Vagina (tissue), 2 donors: Measurements from ENCODE around the gene CFAP141. TPM values are rescaled to one million over a fixed set of nuclear protein-coding genes. Genes with fewer than 3 reads are reported as not detected.
A peak's percentile ranks its signal among the peaks of the same experiment; 100 is the strongest.

Experiments
- DNase-seq, 2 donors: peaks; one replicate each; pipeline ENCODE4 v3.0.0-alpha.2; 2017; ENCODE audit errors: extremely low spot score in 2 of 2
- H3K27ac ChIP-seq: fragments of 200-600 bp; sonication (generic); one replicate; pipeline ENCODE4 v1.5.1; 2019
- H3K27me3 ChIP-seq: fragments of 200-600 bp; sonication (generic); one replicate; pipeline ENCODE4 v1.5.1; 2019
- H3K36me3 ChIP-seq, 2 donors: fragments of 200-600 bp; sonication (generic); one replicate each; pipeline ENCODE4 v1.5.1; 2017 to 2019
- H3K4me1 ChIP-seq: fragments of 200-600 bp; sonication (generic); one replicate; pipeline ENCODE4 v1.5.1; 2019
- H3K4me3 ChIP-seq, 2 donors: fragments of 200-600 bp; sonication (generic); 1 replicate in 1 of 2; 2 replicates in 1 of 2; pipeline ENCODE4 v1.5.1; 2016 to 2019
- H3K9me3 ChIP-seq: fragments of 200-600 bp; sonication (generic); one replicate; pipeline ENCODE4 v1.5.1; 2019
- CTCF ChIP-seq, 3 experiments: fragments of 450-650 bp in 2 of 3; fragments of 200-600 bp in 1 of 3; sonication (generic) in 1 of 3; IDR thresholded peaks; one replicate each; pipeline ENCODE4 v1.5.1; 2017 to 2019; ENCODE audit warnings: antibody characterized with exemption in 3 of 3, mild to moderate bottlenecking in 2 of 3, moderate library complexity in 2 of 3
- POLR2A ChIP-seq, 2 donors: fragments of 450-650 bp; IDR thresholded peaks; one replicate each; pipeline ENCODE4 v1.6.1; 2017; ENCODE audit warnings: antibody characterized with exemption in 2 of 2, mild to moderate bottlenecking in 2 of 2, moderate library complexity in 2 of 2
- POLR2AphosphoS5 ChIP-seq, 2 donors: sonication (generic); formaldehyde crosslinking; IDR thresholded peaks; one replicate each; pipeline ENCODE4 v1.9.0; 2017; ENCODE audit warnings: antibody characterized with exemption in 2 of 2, mild to moderate bottlenecking in 2 of 2, low read depth in 1 of 2; ENCODE audit not compliant: insufficient read depth in 1 of 2
- intact Hi-C: fragments of 100-400 bp; cut with DNase I; formaldehyde crosslinking; loops from one replicate; pipeline ENCODE4 v1.15.1; 2023
- total RNA-seq: library from RNA; depleted of rRNA; stranded (reverse); fragments of >200 nt; gene quantifications from one replicate; pipeline ENCODE4 v1.2.3, GENCODE V29; 2016

Gene CFAP141
- total RNA-seq, 1 donor from 2014 or later: not detected

- intact Hi-C loops: no loop called here
- Histone ChIP-seq H3K36me3 (peaks cover 0 to 62% of the 10 kb centered on the region in 2 donors), H3K9me3 (no peaks in the 10 kb centered on the region), H3K4me3 (no peak overlapping the region), H3K27me3 (no peaks in the 10 kb centered on the region), H3K4me1 (peaks cover 12% of the 10 kb centered on the region), H3K27ac (peak overlapping the region; percentile 39)
- no peak for DNase-seq
- TF ChIP-seq CTCF (IDR thresholded peaks at IDR 0.05) (no peak), POLR2A (IDR thresholded peaks at IDR 0.05) (no peak), POLR2AphosphoS5 (IDR thresholded peaks at IDR 0.05; ENCODE audit: insufficient read depth in 1 of 2, low read depth in 1 of 2) (no peak)
These were observed 46.6 kb downstream of the CFAP141 start for GRCh38 chr1:154159554-154159953.

GRCh38 chr1:154158307-154159125 is 47.6 kb downstream of the CFAP141 start:
- TF ChIP-seq POLR2AphosphoS5 (IDR thresholded peaks at IDR 0.05; ENCODE audit: insufficient read depth in 1 of 2, low read depth in 1 of 2): no peak
- TF ChIP-seq CTCF (IDR thresholded peaks at IDR 0.05): no peak
- TF ChIP-seq POLR2A (IDR thresholded peaks at IDR 0.05): no peak
- Histone ChIP-seq H3K9me3 (no peaks in the 10 kb centered on the region), H3K4me1 (peaks cover 12% of the 10 kb centered on the region), H3K4me3 (no peak overlapping the region), H3K27ac (no peak overlapping the region), H3K36me3 (peaks cover 0 to 51% of the 10 kb centered on the region in 2 donors), H3K27me3 (no peaks in the 10 kb centered on the region)
- no peak for DNase-seq
- intact Hi-C loops: no loop called here

GRCh38 chr1:154157520-154158306 is 48.4 kb downstream of the CFAP141 start:
- Histone ChIP-seq H3K4me1 (peaks cover 12% of the 10 kb centered on the region), H3K4me3 (no peak overlapping the region), H3K27ac (peak overlapping the region; percentile 10), H3K9me3 (no peaks in the 10 kb centered on the region), H3K36me3 (peaks cover 0 to 46% of the 10 kb centered on the region in 2 donors), H3K27me3 (no peaks in the 10 kb centered on the region)
- TF ChIP-seq POLR2AphosphoS5 (IDR thresholded peaks at IDR 0.05; ENCODE audit: insufficient read depth in 1 of 2, low read depth in 1 of 2) (no peak), CTCF (IDR thresholded peaks at IDR 0.05) (no peak), POLR2A (IDR thresholded peaks at IDR 0.05) (no peak)
- DNase-seq: no peak
- intact Hi-C loops: no loop called here

- H3K27me3 ChIP-seq: no peaks in the 10 kb centered on the region
- H3K4me3 ChIP-seq: peak overlapping the region in 1 of 2 donors; percentile 0
- TF ChIP-seq POLR2AphosphoS5 (IDR thresholded peaks at IDR 0.05; ENCODE audit: insufficient read depth in 1 of 2, low read depth in 1 of 2): peak in 1 of 2 donors; percentile 62
- TF ChIP-seq CTCF (IDR thresholded peaks at IDR 0.05): no peak
- no peaks in the 10 kb centered on the region for H3K9me3 ChIP-seq
- peak overlapping the region; percentile 43 for H3K27ac ChIP-seq
- DNase-seq: no peak
- intact Hi-C loops: no loop called here
- H3K36me3 ChIP-seq: peaks cover 0 to 33% of the 10 kb centered on the region in 2 donors
- H3K4me1 ChIP-seq: peaks cover 12% of the 10 kb centered on the region
These were observed 50.9 kb downstream of the CFAP141 start for GRCh38 chr1:154155251-154155650.
